NOMO-1 treated with dmso at 0.1 percent for 144 hours (cell line): ENCODE results near the gene LTBP2.

Source experiments
- DNase-seq: peaks from one replicate; lab custom pipeline; 2025; ENCODE audit not compliant: unreplicated experiment; lab: John Stamatoyannopoulos, UW

The LTBP2 gene

GRCh38 chr14:74638966-74639365 is 26.9 kb upstream of the LTBP2 start:
- DNase-seq: no peak

GRCh38 chr14:74638066-74638465 is 26.0 kb upstream of the LTBP2 start:
- no peak for DNase-seq

DNA sequence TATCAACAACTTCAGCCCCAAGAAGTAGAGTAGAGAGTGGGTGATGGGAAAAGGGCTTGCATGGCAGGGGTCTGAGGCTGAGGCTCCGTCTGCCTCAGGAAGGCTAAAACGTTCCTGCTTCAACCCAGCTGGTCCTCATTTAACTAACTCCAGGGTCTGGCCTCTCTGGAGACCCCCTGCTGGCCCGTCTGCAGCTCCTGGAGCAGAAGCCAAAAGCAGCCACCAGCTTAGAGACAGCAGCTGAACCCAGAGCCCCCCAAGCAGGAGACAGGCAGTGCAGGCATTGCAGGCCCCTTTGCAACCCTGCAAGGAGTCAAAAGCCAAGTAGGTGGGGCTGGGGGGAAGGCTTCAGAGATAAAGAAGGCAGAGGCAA is 25.1 kb upstream of the LTBP2 start:
- DNase-seq: no peak

GRCh38 chr14:74636424-74637177 is 24.6 kb upstream of the LTBP2 start:
- DNase-seq: no peak

DNA sequence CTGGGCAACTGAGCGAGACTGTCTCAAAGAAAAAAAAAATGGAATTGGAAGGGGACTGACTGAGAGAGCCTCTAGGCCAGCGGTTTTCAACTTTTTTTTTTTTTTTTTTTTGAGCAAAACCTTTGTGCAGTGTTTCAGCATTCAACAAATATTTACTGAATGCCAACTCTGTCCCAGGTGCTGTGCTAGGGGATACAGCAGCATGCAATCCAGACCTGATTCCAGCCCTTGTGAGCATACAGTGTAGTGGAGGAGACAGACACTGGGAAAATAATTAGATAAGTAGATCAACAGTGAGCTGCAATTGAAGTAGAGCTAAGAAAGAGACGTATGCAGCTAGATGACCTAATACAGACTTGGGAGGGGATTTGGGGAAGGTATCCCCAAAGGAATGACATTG is 23.8 kb upstream of the LTBP2 start:
- no peak for DNase-seq

GRCh38 chr14:74634964-74635363 is 22.9 kb upstream of the LTBP2 start:
- DNase-seq: no peak

- DNase-seq: no peak
These were observed 22.4 kb upstream of the LTBP2 start for GRCh38 chr14:74634481-74634880.

- DNase-seq: no peak
These were observed 19.0 kb upstream of the LTBP2 start for GRCh38 chr14:74630881-74631690.

GRCh38 chr14:74628418-74628817 is 16.4 kb upstream of the LTBP2 start:
- no peak for DNase-seq

DNA sequence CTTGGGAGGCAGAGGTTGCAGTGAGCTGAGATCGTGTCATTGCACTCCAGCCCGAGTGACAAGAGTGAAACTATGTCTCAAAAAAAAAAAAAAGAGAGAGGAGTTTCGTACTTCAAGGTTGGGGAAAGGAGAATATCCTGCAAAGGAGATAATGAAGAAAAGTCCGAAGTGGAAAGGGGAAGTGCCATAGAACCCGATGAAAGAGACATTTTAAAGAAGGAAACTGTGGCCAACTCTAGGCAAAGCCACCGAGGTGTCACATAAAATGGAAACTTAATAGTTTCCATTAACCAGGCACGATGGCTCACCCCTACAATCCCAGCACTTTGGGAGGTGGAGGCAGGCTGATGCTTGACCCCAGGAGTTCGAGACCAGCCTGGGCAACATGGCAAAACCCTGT is 15.0 kb upstream of the LTBP2 start:
- peak; percentile 55 for DNase-seq

DNA sequence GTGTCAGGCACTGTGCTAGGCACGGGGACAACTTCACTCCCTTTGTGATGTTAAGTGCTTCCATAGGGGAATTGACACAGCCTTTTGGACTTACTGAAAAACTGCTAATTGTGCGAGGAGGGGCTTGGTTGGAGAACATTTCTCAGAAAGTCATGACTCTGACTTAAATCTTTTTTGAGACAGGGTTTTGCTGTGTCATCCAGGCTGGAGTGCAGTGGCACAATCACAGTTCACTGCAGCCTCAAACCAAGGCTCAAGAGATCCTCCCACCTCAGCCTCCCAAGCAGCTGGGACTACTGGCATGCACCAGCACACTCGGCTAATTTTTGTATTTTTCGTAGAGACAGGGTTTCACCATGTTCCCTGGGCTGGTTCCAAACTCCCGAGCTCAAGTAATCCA is 10.2 kb upstream of the LTBP2 start:
- DNase-seq: no peak

- no peak for DNase-seq
These were observed 9.5 kb upstream of the LTBP2 start for GRCh38 chr14:74621556-74621955.

GRCh38 chr14:74620923-74621322 is 8.9 kb upstream of the LTBP2 start:
- DNase-seq: no peak

DNA sequence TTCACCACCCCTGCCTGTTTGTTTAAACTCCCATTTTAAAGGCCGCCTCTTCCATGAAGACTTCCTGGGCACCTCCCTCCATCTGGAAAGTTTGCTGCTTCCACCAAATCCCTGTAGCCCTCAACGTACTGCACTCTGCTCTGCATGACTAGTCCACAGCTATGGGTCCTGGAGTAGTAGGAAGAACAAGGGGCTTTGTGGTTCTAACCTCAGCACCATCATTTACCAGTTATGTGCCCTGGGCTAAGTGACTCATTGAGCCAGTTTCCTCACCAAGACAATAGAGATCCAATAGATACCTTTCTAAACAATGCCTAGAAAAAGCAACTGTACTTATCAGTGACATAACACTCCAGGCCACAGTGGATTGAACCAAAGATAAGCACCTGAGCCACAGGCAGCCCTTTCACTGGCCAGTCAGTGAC is 8.5 kb upstream of the LTBP2 start:
- DNase-seq: no peak

- DNase-seq: no peak
These were observed 7.7 kb upstream of the LTBP2 start for GRCh38 chr14:74619672-74620131.

GRCh38 chr14:74618078-74618952 is 6.3 kb upstream of the LTBP2 start:
- peak; percentile 70 for DNase-seq

DNA sequence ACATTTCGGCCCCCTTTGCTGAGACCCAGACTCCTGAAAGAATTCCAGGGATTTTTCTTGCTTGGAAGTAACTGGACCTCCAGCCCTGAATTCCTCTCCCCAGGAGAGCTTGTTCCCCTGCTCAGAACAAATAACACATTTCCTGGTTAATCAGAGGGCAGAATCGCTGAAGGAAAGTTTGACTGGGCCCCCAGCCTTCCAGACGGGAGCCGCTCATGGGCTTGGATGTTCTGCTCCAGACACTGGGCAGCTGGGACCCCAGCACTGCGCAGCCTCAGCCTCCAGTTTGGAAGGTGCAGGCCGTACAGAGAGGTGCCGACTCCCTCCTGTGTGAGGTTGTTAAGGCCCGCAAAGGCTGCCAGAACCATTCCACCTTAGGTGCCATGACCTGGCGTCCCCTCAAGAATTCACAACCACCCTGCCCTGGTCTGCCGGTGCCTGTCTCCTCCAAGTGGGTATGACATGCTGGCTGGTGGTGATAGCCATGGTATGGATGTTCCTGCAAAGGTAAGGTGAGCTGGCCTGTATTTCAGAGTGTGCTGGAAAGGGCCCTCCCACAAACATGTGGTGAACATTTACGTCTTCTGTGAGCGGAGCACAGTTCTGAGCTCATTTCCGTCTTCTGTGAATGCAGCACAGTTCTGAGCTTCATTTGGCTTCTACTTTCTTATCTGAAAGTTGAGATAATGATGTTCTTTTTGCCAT is 5.1 kb upstream of the LTBP2 start:
- DNase-seq: no peak

DNA sequence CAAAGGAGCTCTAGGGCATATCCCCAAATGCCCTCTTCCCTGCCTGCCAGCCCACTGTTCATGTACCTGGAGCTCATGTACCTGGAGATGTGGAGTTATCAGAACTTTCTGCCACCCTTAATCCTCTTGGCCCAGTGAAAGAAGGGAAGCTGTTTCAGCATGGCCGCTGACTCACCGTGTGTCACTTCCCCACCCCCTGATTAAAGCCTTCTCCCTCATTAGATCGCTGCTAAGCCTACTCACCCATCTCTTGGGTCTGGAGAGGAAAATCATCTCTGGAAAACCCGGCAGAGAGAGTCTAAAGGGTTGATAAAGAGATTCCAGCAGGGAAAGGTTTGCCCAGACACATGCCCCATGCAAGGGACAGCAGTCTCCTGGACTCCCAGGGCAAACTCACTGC is 4.5 kb upstream of the LTBP2 start:
- peak; percentile 37 for DNase-seq

DNA sequence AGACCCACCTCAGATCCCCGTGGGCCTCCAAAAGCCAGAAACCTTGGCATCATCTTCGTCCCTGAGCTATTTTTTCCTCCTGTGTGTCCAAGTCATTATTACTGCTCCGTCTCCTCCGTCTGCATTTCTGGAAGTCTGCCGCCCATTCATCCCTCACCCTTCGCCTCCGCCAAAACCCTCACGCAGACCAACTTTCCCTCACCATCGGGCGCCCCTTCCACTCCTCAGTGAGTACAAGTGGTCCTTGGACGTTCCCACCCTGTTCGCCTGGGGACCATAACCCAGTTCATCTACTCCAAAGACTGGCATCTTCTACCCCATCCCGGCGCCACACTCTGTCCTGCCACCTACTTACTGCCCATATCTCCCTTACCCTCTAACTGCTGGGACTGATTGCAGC is 3.7 kb upstream of the LTBP2 start:
- DNase-seq: no peak

DNA sequence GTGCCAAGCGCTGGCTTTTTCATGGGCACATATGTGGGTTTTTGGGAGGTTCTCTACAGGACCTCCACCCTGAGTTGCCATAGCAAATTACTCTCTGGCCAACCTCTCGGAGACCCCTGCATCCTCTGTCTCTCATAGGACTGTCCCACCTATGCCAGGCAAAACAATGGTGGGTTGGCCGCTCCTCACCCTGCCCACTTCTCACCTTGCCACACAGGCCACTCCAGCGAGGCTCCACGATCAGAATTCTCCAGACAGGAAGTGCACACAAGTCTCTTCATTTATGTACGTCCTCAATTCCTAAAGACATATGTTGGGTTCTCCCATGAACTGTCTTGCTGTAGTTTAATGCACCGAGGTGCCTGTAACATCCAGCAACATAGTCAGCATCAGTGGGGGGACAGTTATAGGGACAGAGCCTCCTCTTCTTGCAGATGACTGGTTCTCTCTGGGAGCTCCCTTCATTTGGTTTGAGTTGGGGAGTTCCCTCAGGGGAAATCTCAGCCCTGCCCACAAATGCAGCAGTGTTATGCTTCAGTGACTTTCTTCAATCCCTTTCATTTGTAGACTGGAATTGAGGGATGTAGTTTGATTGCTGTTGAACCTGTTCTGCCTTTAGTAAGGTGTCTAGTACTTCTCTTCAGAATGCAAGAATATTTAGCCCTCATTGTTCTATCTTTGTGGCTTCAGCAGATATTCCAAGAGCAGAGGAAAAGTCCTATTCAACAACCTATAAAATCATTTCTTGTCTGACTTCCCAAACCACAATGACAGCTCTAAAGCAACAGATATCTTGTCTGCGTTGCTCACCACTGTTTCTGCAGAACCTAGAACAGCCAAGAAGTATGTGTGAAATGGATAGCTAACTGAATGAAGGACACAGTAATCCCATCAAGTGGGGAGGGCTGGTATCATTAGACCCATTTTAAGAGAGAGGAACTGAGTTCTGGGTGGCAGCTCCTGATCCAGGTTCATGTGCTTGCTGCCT is 2.8 kb upstream of the LTBP2 start:
- no peak for DNase-seq
